GM12874 (cell line): Measurements from ENCODE around the gene C1orf146.

Experiments used
- CTCF ChIP-seq: IDR thresholded peaks from 2 replicates; pipeline ENCODE4 v1.5.1; 2011; ENCODE audit warnings: low read depth, mild to moderate bottlenecking, control low read depth, low read length, moderate library complexity; ENCODE audit not compliant: insufficient read depth

C1orf146 gene

GRCh38 chr1:92217721-92218120, at the start of gene C1orf146:
C1orf146 (plus strand) TSS chr1:92217915; CDS start chr1:92231421, 13,506 bp downstream.
- no peak for TF ChIP-seq CTCF

- no peak for TF ChIP-seq CTCF
These were observed 49.1 kb upstream of the C1orf146 start for GRCh38 chr1:92168657-92169056.

- no peak for TF ChIP-seq CTCF
These were observed 48.3 kb upstream of the C1orf146 start for GRCh38 chr1:92169214-92170005.

GRCh38 chr1:92184632-92185031, 33.1 kb upstream of the C1orf146 start:
- TF ChIP-seq CTCF = no peak

- TF ChIP-seq CTCF = no peak
These were observed 31.6 kb upstream of the C1orf146 start for GRCh38 chr1:92186081-92186480.

- TF ChIP-seq CTCF = no peak
These were observed 29.1 kb upstream of the C1orf146 start for GRCh38 chr1:92188436-92189255.

- TF ChIP-seq CTCF = no peak
These were observed 26.0 kb upstream of the C1orf146 start for GRCh38 chr1:92191726-92192125.
